T-cell (primary cell): ENCODE data around the gene SP2. TPM values are rescaled to one million over a fixed set of nuclear protein-coding genes. Genes with fewer than 3 reads are reported as not detected.
A peak's percentile ranks its signal among the peaks of the same experiment; 100 is the strongest.

ENCODE experiments used
- ATAC-seq, 4 experiments: fragments of 200-7000 bp in 3 of 4; fragments of 150-1000 bp in 1 of 4; cut with Tn5 transposase; replicated peaks in 1 of 4; 1 replicate in 3 of 4; 2 replicates in 1 of 4; pipeline ENCODE4 v1.10.0; 2021; ENCODE audit warnings: moderate library complexity in 3 of 4, mild to moderate bottlenecking in 2 of 4, moderate number of reproducible peaks in 1 of 4
- CTCF ChIA-PET, 2 donors: fragments of 300-600 bp; sonication (Branson Sonifier 250); formaldehyde crosslinking; loops; one replicate each; lab custom pipeline; 2022; ENCODE audit warnings: antibody characterized with exemption in 2 of 2; lab: Charles Lee
- POLR2A ChIA-PET, 2 donors: fragments of 300-600 bp; sonication (Branson Sonifier 250); formaldehyde crosslinking; loops; one replicate each; lab custom pipeline; 2022; ENCODE audit warnings: antibody characterized with exemption in 2 of 2; lab: Charles Lee
- DNase-seq, 35 experiments: peaks; one replicate each; pipeline versions ENCODE4 v3.0.0 to v3.0.0-alpha.2; 2013 to 2023
- H3K27ac ChIP-seq: one replicate; pipeline ENCODE4 v1.5.1; 2013; ENCODE audit warnings: low read length
- H3K27me3 ChIP-seq, 2 experiments: replicated peaks in 1 of 2; 1 replicate in 1 of 2; 2 replicates in 1 of 2; pipeline versions ENCODE4 v1.6.1 to v1.7.0; 2013; ENCODE audit warnings: low read length in 1 of 2, mixed read lengths in 1 of 2; ENCODE audit not compliant: control insufficient read depth in 2 of 2, insufficient read depth in 2 of 2; ENCODE audit errors: extremely low read depth in 1 of 2
- H3K36me3 ChIP-seq, 2 donors: 1 replicate in 1 of 2; 2 replicates in 1 of 2; pipeline versions ENCODE4 v1.6.1 to v1.7.0; 2013; ENCODE audit warnings: low read length in 1 of 2; ENCODE audit not compliant: control insufficient read depth in 2 of 2, insufficient read depth in 1 of 2; ENCODE audit errors: extremely low read depth in 1 of 2
- H3K4me1 ChIP-seq, 2 experiments: 1 replicate in 1 of 2; 2 replicates in 1 of 2; pipeline versions ENCODE4 v1.6.1 to v1.7.0; 2013; ENCODE audit warnings: low read length in 2 of 2, mixed read lengths in 1 of 2; ENCODE audit not compliant: insufficient read depth in 2 of 2, control insufficient read depth in 1 of 2; ENCODE audit errors: extremely low read depth in 1 of 2
- H3K4me3 ChIP-seq, 2 donors: 1 replicate in 1 of 2; 2 replicates in 1 of 2; pipeline versions ENCODE4 v1.5.1 to v1.7.0; 2013; ENCODE audit warnings: mild to moderate bottlenecking in 2 of 2, low read length in 1 of 2, moderate library complexity in 1 of 2; ENCODE audit not compliant: control insufficient read depth in 1 of 2; ENCODE audit errors: extremely low read depth in 1 of 2
- H3K9me3 ChIP-seq: 2 replicates; pipeline ENCODE4 v1.7.0; 2013
- H3K27ac Mint-ChIP-seq, 2 donors: one replicate each; pipeline ENCODE4 v1.8.0; 2020 to 2021; ENCODE audit warnings: mild to moderate bottlenecking in 2 of 2, mixed read lengths in 2 of 2
- H3K27me3 Mint-ChIP-seq, 2 donors: one replicate each; pipeline ENCODE4 v1.8.0; 2021 to 2022; ENCODE audit warnings: mixed read lengths in 2 of 2
- H3K36me3 Mint-ChIP-seq: one replicate; pipeline ENCODE4 v1.8.0; 2021; ENCODE audit warnings: mixed read lengths
- H3K4me1 Mint-ChIP-seq, 3 donors: one replicate each; pipeline ENCODE4 v1.8.0; 2020 to 2022; ENCODE audit warnings: mixed read lengths in 3 of 3, mild to moderate bottlenecking in 1 of 3
- H3K4me3 Mint-ChIP-seq, 3 donors: one replicate each; pipeline ENCODE4 v1.8.0; 2020 to 2022; ENCODE audit warnings: mild to moderate bottlenecking in 3 of 3, mixed read lengths in 3 of 3, moderate library complexity in 3 of 3
- H3K9me3 Mint-ChIP-seq, 3 donors: one replicate each; pipeline ENCODE4 v1.8.0; 2020 to 2022; ENCODE audit warnings: mixed read lengths in 3 of 3
- WGBS: methylation state at CpG from one replicate; pipeline ENCODE4 v1.1.5; 2013; ENCODE audit warnings: missing lambda C conversion rate; ENCODE audit not compliant: insufficient coverage; 5-methylcytosine and 5-hydroxymethylcytosine counted together
- total RNA-seq, 35 experiments: library from RNA in 6 of 35; stranded (reverse) in 6 of 35; fragments of 120-200 nt in 1 of 35; gene quantifications; one replicate each; pipeline versions ENCODE4 v1.2.1 to v1.2.4 and lab custom pipeline; 2013 to 2026

Gene SP2
- total RNA-seq, 5 donors from 2014 or later (not counting 1 experiment from before 2014, with no cell fraction given), result 27.1 to 41.6 (median 32.8) TPM

- H3K4me3 ChIP-seq, result peak overlapping the region; percentile 85 to 95
- H3K4me3 Mint-ChIP-seq, result peak overlapping the region; percentile 90 to 98 (median 98)
- ChIA-PET CTCF (interaction anchor here (0.5 to 1.5 kb wide), 11 partner anchors 46 to 726 kb away, joined by 3 to 12 read pairs (median 4); partner anchors contain the start of genes CDK5RAP3 (in 1 of the 2), LRRC46 (in 1 of the 2), MRPL10 (in 1 of the 2) and PNPO (in 1 of the 2)), POLR2A (interaction anchor here (0.6 to 1.0 kb wide), 5 partner anchors 22 to 649 kb away, joined by 3 to 5 read pairs (median 4); partner anchors contain the start of genes CDK5RAP3 (in 1 of the 2) and PNPO (in 1 of the 2))
- H3K4me1 Mint-ChIP-seq, result peaks cover 45 to 52% (median 49%) of the 10 kb centered on the region in 3 donors
- no peaks in the 10 kb centered on the region for H3K9me3 Mint-ChIP-seq
- peaks cover 4% of the 10 kb centered on the region for H3K36me3 Mint-ChIP-seq
- H3K9me3 ChIP-seq, result no peaks in the 10 kb centered on the region
- peak overlapping the region; percentile 98 to 100 for H3K27ac Mint-ChIP-seq
- DNase-seq (peak in 4 of 35 experiments; percentile 5 to 34 (median 16)), ATAC-seq (no peak)
- no peaks in the 10 kb centered on the region for H3K27me3 ChIP-seq
- H3K4me1 ChIP-seq, result peaks cover 11 to 23% of the 10 kb centered on the region in 2 experiments
- H3K27ac ChIP-seq, result peak overlapping the region; percentile 85
- WGBS, result 0% methylated on average over 11 of the region's 25 CpGs
- H3K27me3 Mint-ChIP-seq, result no peaks in the 10 kb centered on the region
- H3K36me3 ChIP-seq, result peaks cover 0 to 19% of the 10 kb centered on the region in 2 donors
These were observed 635 bp upstream of the SP2 start for GRCh38 chr17:47895347-47895855.

- H3K4me1 ChIP-seq, result peaks cover 11 to 28% of the 10 kb centered on the region in 2 experiments
- no peaks in the 10 kb centered on the region for H3K27me3 Mint-ChIP-seq
- H3K27me3 ChIP-seq, result no peaks in the 10 kb centered on the region
- ChIA-PET POLR2A (no interaction called here), CTCF (no interaction called here)
- peaks cover 8% of the 10 kb centered on the region for H3K36me3 Mint-ChIP-seq
- H3K9me3 ChIP-seq, result no peaks in the 10 kb centered on the region
- H3K4me3 Mint-ChIP-seq, result peak overlapping the region; percentile 90 to 98 (median 94)
- H3K27ac ChIP-seq, result peak overlapping the region; percentile 92
- H3K36me3 ChIP-seq, result peaks cover 0 to 25% of the 10 kb centered on the region in 2 donors
- peak overlapping the region; percentile 94 to 96 for H3K27ac Mint-ChIP-seq
- peaks cover 51 to 59% (median 57%) of the 10 kb centered on the region in 3 donors for H3K4me1 Mint-ChIP-seq
- peak in 2 of 35 experiments; percentile 29 to 35 for DNase-seq
- no peaks in the 10 kb centered on the region for H3K9me3 Mint-ChIP-seq
- H3K4me3 ChIP-seq, result peak overlapping the region; percentile 93 to 94
- WGBS, result 6% methylated on average over 20 of the region's 22 CpGs
- no peak for ATAC-seq
These were observed 845 bp downstream of the SP2 start for GRCh38 chr17:47896672-47897490.

DNA sequence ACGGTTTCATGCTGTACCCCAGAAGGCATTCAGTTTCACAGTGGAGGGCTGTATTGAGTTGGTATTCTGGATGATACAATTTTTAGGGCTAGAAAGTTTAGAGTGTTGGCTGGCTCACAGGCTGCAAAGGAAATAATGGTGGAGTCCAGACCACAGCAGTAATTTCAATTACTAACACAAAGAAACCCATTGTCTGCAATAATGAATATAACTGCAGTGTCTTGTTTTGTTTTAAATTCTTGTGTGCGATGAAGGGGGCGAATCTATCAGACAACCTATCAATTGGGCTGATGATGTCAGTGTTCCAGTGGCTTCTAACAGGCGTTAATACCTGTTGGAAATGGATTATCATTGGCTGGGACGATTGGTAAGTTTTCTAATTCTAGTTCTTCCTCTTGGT, 1.5 kb downstream of the SP2 start:
- H3K36me3 ChIP-seq, result peaks cover 0 to 25% of the 10 kb centered on the region in 2 donors
- ChIA-PET POLR2A (no interaction called here), CTCF (no interaction called here)
- DNase-seq, result no peak
- ATAC-seq, result no peak
- no peaks in the 10 kb centered on the region for H3K9me3 ChIP-seq
- no peak overlapping the region for H3K4me3 ChIP-seq
- Mint-ChIP-seq H3K4me3 (peak overlapping the region; percentile 90 to 98 (median 94)), H3K27ac (peak overlapping the region in 1 of 2 donors; percentile 96), H3K4me1 (peaks cover 57 to 66% (median 63%) of the 10 kb centered on the region in 3 donors), H3K36me3 (peaks cover 14% of the 10 kb centered on the region), H3K9me3 (no peaks in the 10 kb centered on the region), H3K27me3 (no peaks in the 10 kb centered on the region)
- no peak overlapping the region for H3K27ac ChIP-seq
- H3K27me3 ChIP-seq, result no peaks in the 10 kb centered on the region
- 45% methylated on average over 1 of the region's 5 CpGs for WGBS
- H3K4me1 ChIP-seq, result peaks cover 11 to 28% of the 10 kb centered on the region in 2 experiments

DNA sequence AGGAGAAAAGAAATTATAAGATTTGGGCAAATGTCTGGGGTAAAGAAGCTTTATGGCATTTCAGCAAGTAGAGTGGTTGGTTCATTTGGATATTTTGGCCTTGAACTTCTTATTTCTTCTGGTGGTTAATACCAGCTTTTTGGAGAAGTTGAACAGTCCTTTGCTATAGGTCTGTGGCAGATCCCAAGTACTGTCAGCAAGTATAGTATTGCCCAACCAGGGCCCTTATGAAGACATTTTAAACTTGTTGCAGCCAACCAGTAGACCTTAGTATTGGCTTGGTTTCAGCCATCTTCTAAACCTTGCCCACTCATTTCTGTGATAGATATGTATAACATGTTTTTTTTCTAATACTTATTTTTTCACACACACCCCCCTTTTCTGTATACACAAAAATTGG, 2.2 kb downstream of the SP2 start:
- no peaks in the 10 kb centered on the region for H3K9me3 Mint-ChIP-seq
- Histone ChIP-seq H3K36me3 (peaks cover 0 to 25% of the 10 kb centered on the region in 2 donors), H3K4me1 (peaks cover 11 to 28% of the 10 kb centered on the region in 2 experiments), H3K4me3 (no peak overlapping the region), H3K27ac (no peak overlapping the region), H3K9me3 (no peaks in the 10 kb centered on the region), H3K27me3 (no peaks in the 10 kb centered on the region)
- no peak for DNase-seq
- peaks cover 64 to 68% (median 65%) of the 10 kb centered on the region in 3 donors for H3K4me1 Mint-ChIP-seq
- ChIA-PET CTCF (no interaction called here), POLR2A (no interaction called here)
- H3K27me3 Mint-ChIP-seq, result no peaks in the 10 kb centered on the region
- H3K27ac Mint-ChIP-seq, result no peak overlapping the region
- no peak for ATAC-seq
- H3K36me3 Mint-ChIP-seq, result peaks cover 18% of the 10 kb centered on the region
- peak overlapping the region in 1 of 3 donors; percentile 44 for H3K4me3 Mint-ChIP-seq

GRCh38 chr17:47899643-47900042, 3.6 kb downstream of the SP2 start:
- H3K4me3 Mint-ChIP-seq, result no peak overlapping the region
- no peaks in the 10 kb centered on the region for H3K27me3 Mint-ChIP-seq
- H3K9me3 Mint-ChIP-seq, result no peaks in the 10 kb centered on the region
- H3K9me3 ChIP-seq, result no peaks in the 10 kb centered on the region
- peaks cover 59 to 64% (median 61%) of the 10 kb centered on the region in 3 donors for H3K4me1 Mint-ChIP-seq
- ChIA-PET CTCF (no interaction called here), POLR2A (interaction anchor here in 1 of 2 donors (0.6 kb wide), 1 partner anchor 9 kb away, joined by 5 read pairs; no protein-coding TSS in a partner anchor)
- no peak overlapping the region for H3K27ac Mint-ChIP-seq
- WGBS, result 94% methylated on average over 5 of the region's 5 CpGs
- no peak for DNase-seq
- H3K36me3 ChIP-seq, result peaks cover 4 to 23% of the 10 kb centered on the region in 2 donors
- peaks cover 9 to 28% of the 10 kb centered on the region in 2 experiments for H3K4me1 ChIP-seq
- no peak overlapping the region for H3K4me3 ChIP-seq
- H3K27me3 ChIP-seq, result no peaks in the 10 kb centered on the region
- H3K36me3 Mint-ChIP-seq, result peaks cover 22% of the 10 kb centered on the region
- no peak for ATAC-seq
- H3K27ac ChIP-seq, result no peak overlapping the region

GRCh38 chr17:47901423-47901822, 5.4 kb downstream of the SP2 start:
- peaks cover 7 to 25% of the 10 kb centered on the region in 2 experiments for H3K4me1 ChIP-seq
- 97% methylated on average over 4 of the region's 7 CpGs for WGBS
- no peaks in the 10 kb centered on the region for H3K9me3 ChIP-seq
- no peak overlapping the region for H3K27ac ChIP-seq
- ChIA-PET POLR2A (no interaction called here), CTCF (interaction anchor here in 1 of 2 donors (0.7 kb wide), 1 partner anchor 493 kb away, joined by 3 read pairs; no protein-coding TSS in a partner anchor)
- peaks cover 30% of the 10 kb centered on the region for H3K36me3 Mint-ChIP-seq
- peaks cover 4 to 31% of the 10 kb centered on the region in 2 donors for H3K36me3 ChIP-seq
- H3K4me3 Mint-ChIP-seq, result no peak overlapping the region
- H3K27ac Mint-ChIP-seq, result no peak overlapping the region
- no peaks in the 10 kb centered on the region for H3K27me3 Mint-ChIP-seq
- H3K4me1 Mint-ChIP-seq, result peaks cover 66 to 68% (median 66%) of the 10 kb centered on the region in 3 donors
- H3K4me3 ChIP-seq, result no peak overlapping the region
- no peaks in the 10 kb centered on the region for H3K27me3 ChIP-seq
- H3K9me3 Mint-ChIP-seq, result no peaks in the 10 kb centered on the region
- ATAC-seq, result no peak
- no peak for DNase-seq
